GM12865 (cell line): ENCODE measurements around the gene TFF1.

Experiments used
- DNase-seq: peaks from one replicate; pipeline ENCODE4 v3.0.0; 2010; ENCODE audit warnings: low read depth
- H3K4me3 ChIP-seq: 2 replicates; pipeline ENCODE4 v1.5.1; 2011; ENCODE audit warnings: mild to moderate bottlenecking, low read depth, low read length, control low read depth
- CTCF ChIP-seq: IDR thresholded peaks from 2 replicates; pipeline ENCODE4 v1.5.1; 2011; ENCODE audit warnings: low read length, control low read depth, low read depth, inconsistent platforms; ENCODE audit not compliant: insufficient read depth; ENCODE audit errors: missing control alignments

Gene TFF1

DNA sequence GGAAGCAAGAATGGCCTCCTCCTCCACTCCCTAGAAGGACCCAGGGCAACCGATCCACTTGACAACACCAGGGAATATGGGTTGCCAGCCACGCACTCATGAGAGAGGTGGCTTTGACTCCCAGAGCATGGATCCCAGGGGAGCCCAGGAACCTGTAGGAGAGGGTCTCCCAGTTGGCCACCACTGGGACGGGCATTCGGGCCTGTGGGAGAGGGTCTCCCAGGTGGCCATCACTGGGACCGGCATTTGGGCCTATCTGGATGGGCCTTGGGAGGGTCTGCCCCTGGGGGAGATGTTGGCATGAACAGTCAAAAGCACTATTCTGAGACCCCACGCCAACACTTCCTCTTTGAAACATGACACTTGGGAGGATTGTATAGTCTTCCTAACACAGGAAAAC, 565 bp downstream of the TFF1 start:
- H3K4me3 ChIP-seq = no peak overlapping the region
- DNase-seq = no peak

GRCh38 chr21:42364304-42364865, 1.9 kb downstream of the TFF1 start:
- no peak for DNase-seq
- no peak overlapping the region for H3K4me3 ChIP-seq
- no peak for TF ChIP-seq CTCF

More for the DNA sequence above, 565 bp downstream of the TFF1 start:
- no peak for TF ChIP-seq CTCF

DNA sequence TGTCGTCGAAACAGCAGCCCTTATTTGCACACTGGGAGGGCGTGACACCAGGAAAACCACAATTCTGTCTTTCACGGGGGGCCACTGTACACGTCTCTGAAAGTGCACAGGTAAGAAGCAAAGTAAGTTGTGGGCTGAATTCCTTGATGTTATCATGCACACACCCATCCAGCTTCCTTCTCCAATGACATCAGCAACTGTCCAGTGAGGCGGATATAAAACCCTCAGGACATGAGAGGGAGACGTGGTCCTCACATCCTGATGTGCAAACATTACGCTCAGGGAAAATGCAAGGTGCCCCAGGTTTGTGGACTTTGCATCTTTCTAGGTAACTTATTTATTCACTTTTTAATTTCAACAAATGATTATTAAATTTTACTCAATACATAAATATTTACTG, 3.0 kb downstream of the TFF1 start:
- DNase-seq = no peak
- H3K4me3 ChIP-seq = no peak overlapping the region
- TF ChIP-seq CTCF = no peak

DNA sequence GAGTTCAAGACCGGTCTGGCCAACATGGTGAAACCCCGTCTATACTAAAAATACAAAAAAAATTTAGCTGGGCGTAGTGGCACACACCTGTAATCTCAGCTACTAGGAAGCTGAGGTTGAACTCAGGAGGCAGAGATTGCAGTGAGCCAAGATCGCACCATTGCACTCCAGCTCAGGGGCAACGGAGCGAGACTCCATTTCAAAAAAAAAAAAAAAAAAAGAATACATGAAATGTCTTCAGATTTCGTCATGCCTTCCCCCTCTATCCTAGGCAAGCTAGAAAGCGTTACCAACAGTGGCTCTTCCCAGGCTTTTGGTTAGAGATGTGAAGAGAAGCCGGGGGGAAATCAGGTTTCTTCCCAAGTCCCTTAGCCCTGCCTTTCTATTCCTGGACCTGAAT, 3.6 kb downstream of the TFF1 start:
- peak; percentile 41 for DNase-seq
- H3K4me3 ChIP-seq = no peak overlapping the region
- no peak for TF ChIP-seq CTCF

- DNase-seq = no peak
- no peak overlapping the region for H3K4me3 ChIP-seq
- no peak for TF ChIP-seq CTCF
Measured at GRCh38 chr21:42362198-42362597, 4.1 kb downstream of the TFF1 start.

DNA sequence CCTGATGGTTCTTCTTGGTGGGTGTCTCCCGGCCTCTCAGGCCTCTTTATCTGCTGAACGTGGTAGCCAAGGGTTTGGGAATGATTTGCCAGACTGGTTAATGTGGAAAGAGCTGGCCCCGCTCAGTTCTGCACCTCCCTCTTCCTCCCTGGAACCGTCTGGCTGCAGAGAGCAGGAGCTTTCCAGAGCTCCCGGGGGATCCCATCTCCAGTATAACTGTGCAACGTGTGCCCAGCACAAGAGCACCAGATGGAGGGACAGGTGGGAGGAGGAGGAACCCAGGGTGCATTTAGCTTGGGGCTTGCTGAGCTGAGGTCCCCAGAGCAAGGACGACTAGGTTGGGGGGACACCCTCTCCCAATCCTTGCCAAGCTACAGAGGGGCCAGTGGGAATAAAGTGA, 5.0 kb downstream of the TFF1 start:
- TF ChIP-seq CTCF = no peak
- no peak for DNase-seq
- H3K4me3 ChIP-seq = no peak overlapping the region

- no peak overlapping the region for H3K4me3 ChIP-seq
- peak; percentile 19 for DNase-seq
- no peak for TF ChIP-seq CTCF
Measured at GRCh38 chr21:42360317-42360716, 6.0 kb downstream of the TFF1 start.
